UCSD-AML1 (cell line): ENCODE data around the gene DNAJB9.

Source experiments
- DNase-seq: peaks from one replicate; lab custom pipeline; 2025; ENCODE audit not compliant: unreplicated experiment; lab: John Stamatoyannopoulos, UW

DNAJB9 gene

DNA sequence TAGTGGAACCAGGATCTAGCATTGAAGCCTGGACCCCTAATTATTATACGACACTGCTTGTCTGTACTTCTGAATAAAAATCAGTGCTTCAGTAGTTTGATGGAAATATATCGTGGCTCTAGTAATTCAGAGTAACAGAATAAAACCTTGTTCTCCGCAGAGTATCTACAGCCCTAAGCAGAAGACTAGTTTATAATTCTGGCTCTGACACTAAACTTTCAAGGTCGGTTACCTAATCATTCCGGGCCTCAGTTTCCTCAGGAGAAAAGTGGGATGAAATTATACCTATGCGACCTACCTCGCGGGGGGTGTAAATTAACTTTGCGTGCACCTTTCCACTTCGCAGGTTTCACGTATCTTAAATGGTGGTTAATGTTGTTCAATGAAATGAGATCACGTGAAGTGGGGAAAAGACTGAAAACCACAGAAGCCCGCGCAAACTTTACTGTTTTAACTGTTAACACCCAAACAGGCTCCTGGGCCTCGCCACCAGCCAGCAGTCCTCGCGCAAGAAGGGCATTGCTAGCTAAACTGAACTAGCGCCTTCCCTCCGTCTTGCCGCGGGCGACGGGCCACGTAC is 783 bp upstream of the DNAJB9 start:
- DNase-seq = no peak

- peak; percentile 17 for DNase-seq
Measured at GRCh38 chr7:108570146-108570755, 577 bp downstream of the DNAJB9 start.

- DNase-seq = no peak
Measured at GRCh38 chr7:108572480-108572879, 2.8 kb downstream of the DNAJB9 start.

DNA sequence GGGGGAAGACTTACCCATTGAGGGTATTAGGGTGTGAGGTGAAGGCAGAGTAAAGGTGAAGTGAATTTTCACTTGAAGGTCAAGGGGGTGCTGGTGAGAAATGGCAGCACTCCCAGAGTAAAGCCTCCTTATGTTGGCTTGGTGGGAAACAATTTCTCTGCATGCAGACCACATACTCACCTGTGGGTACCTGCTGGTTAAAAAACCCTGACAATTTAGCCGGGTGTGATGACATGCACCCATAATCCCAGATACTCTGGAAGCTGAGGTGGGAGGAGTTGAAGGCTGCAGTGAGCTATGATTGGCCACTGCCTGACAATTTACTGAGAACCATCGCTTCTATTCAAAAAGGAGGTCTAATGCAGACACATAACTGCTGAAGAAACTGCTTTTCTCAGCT is 5.5 kb downstream of the DNAJB9 start:
- DNase-seq = no peak

DNA sequence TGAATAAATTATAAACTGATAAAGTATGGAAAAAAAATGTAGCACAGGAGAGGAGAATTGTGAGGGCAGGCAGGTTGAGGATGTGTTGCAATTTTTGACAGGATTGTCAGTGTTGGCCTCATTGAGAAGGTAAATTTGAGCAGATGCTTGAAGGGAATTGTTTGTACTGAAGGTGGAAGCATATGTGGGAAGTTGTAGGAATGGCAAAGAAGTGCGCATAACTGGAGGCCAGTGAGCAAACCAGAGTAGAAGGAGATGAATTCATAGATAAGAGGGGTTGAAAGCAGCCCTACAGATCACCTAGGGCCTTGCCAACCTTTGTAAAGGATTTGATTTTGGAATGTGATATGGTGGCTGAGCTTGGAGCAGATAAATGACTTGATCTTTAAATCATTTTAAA is 6.4 kb downstream of the DNAJB9 start:
- DNase-seq = no peak

DNA sequence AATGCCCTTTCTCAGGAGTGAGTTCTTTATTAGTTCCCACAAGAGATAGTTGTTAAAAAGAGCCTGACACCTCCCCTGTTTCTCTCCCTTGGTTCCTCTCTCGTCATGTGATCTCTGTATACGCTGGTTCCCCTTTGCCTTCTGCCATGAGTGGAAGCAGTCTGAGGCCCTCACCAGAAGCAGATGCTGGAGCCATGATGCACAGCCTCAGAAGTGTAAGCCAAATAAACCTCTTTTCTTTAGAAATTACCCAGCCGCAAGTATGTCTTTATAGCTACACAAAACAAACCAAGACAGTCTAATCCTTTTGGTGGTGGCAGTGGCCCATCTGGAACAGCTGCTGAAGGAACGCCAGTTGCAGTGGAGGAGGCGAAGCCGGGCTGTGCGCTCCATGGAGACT is 9.3 kb downstream of the DNAJB9 start:
- no peak for DNase-seq

GRCh38 chr7:108580298-108580697 is 10.6 kb downstream of the DNAJB9 start:
- no peak for DNase-seq

DNA sequence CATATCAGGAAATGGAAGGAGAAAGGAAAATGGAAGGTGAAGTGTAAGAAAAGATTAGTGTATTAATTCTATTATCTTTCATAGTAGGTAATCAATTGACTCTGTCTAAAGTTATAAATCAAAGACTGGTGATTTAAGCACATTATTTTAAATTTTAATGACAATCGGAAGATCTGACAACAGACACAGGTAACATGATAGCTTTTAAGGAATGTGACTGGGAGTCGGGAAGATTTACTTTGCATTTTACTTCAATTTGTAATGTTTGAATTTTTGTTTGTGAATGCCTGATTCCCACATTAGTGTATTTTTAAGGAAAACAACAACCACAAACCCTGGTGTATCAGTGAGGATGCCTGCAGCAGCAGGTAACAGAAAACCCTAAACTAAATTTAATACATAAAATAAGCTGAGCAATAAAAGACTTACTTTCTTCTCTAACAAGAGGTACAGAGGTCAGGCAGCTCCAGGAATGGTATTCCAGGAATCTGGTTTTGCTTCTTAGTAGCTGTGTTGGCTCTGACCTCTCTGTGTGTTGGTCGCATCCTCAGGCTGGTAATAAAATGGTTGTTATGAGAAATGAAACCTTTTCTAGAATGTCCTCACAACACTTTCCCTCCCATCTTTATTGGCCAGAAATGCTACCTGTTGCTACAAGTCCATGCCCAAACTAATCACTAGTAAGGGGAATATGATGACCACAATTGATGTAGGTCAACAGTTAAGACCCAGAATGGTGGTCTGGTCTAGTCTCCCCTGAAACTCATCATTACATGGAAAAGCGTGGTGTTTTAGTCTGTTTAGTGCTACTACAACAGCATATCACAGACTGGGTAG is 12.2 kb downstream of the DNAJB9 start:
- DNase-seq = no peak

DNA sequence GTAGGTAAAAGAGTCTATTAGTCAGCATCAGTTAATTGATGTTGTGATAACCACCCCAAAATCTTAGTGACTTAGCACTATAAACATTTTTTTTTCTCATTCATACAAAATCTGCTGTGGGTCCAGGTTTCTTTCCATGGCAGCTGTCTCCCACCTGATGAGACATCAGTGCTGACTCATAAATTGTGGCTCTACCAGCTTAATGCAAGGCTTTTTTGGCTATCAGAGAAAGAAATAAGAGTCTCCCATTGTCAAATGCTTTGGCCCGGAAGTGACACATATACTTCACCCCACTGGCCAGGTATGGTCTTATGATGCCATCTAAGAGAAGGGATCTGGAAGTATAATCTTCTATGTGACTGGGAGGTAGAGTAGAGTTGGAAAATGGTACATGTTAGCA is 14.5 kb downstream of the DNAJB9 start:
- no peak for DNase-seq

DNA sequence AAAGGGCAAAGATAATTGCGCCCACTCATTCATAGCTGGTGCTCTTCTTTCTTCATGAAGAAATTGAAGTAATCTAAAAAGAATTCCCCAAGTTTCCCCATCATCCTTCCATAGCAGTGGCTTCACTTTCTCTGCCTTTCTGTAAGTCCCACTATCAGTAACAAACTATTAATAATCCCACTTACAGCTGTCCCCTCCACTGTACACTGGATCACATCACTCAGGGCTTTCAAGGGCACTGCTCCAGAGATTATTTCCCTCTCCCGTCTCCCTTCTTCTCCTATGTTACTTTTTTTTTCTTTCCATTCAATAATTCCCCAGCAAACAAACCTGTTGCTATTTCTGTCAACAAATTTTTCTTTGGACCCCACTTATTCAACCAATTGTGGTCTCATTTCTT is 16.2 kb downstream of the DNAJB9 start:
- no peak for DNase-seq

DNA sequence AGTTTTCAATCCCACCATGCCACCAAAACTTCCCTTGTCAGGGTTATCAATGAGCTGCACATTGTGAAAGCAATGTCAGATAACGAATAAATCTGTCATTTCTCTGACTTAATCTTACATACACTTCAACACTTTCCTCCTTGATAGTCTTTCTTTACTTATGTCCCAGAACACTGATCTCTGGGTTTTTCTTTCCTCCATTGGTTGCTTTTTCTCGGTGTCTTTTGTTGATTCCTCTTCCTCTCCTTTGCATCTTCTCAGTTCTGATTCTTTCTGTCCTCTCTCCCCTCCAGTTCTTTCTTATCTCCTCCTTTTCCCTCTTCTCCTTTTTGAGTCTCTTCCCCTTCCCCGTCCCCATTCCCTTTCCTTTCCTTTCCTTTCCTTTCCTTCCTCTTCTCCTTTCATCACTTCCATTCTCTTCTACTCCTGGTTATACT is 16.6 kb downstream of the DNAJB9 start:
- DNase-seq = no peak

- no peak for DNase-seq
Measured at GRCh38 chr7:108589199-108589598, 19.5 kb downstream of the DNAJB9 start.

DNA sequence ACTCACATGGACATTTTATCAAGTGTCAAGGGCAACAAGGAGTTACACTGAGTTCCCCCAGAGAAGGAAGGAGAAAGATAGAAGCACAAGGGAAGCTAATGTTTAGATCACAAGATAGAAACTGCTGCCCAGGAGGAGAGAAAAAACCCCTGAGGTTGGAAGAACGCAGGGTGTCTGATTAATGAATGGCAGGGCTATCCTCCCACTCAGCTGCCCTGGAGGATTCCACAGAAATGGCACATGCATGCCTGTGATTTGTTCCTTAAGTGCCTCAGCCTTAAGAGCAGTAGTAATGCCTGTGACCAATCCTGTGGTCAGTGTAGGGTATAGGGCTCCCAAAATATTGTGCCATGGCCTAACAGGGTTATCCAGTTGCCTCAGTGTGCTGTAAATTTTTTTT is 20.2 kb downstream of the DNAJB9 start:
- no peak for DNase-seq

DNA sequence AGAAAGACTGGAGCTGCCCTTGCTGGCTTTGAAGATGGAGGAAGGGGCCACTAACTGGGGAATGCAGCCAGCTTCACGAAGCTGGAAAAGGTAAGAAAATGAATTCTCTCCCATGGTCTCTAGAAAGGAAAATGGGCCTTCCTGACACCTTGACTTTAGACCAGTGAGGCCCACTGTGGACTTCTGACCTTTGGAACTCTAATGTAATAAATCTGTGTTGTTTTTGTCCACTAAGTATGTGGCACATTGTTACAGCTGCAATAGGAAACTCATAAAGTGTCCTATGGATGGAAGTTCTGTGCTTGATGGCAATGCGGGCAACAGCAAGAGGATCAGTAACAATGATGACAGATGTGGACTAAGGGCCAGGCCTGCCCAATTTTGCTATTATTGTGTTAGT is 20.9 kb downstream of the DNAJB9 start:
- DNase-seq = no peak

DNA sequence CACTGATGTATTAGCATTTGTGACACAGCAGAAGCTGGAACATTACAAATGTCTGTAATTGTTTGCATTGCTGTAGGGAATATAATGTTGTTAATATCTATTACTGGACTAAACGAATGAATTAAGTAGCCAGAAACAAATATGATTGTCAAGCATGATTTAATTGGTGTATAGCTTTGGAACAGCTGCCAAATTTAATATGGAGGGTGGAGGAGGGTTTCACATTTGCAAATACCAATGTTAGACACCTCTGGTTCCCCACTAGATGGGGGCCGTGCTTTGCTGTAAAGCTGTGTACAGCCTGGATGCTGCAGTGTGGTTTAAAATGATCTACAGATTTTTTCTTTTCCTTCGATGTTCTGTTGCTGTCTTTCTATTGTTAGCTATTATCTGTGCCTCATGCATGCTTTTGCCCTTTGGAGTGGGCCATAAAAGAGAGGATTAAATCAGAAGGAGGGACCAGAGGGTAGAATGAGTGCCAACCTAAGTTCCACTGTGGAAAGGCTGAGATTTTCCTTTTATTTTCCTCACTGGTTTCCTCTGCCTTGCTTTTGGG is 23.1 kb downstream of the DNAJB9 start:
- DNase-seq = no peak

- DNase-seq = no peak
Measured at GRCh38 chr7:108596560-108596959, 26.9 kb downstream of the DNAJB9 start.

DNA sequence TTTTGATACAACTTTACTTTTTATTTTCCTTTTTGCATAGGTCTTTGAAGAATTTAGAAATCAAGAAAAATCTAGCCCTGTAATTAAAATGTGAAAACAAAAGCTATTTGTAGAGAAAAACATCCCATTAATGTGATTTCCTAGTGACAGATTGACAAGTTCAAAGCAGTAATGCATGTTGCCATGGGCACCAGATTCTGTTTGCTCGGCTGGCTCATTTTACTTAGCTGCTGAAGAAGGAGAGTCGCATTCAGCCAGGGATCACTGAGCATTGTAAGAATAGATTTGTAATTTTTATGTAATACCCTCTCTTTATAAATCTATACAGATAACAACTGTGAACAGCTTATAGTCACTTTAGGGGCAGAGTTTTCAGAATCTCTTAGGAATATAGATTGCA is 28.5 kb downstream of the DNAJB9 start:
- DNase-seq = no peak

GRCh38 chr7:108598914-108599580 is 29.4 kb downstream of the DNAJB9 start:
- DNase-seq = no peak

- no peak for DNase-seq
Measured at GRCh38 chr7:108600399-108600798, 30.7 kb downstream of the DNAJB9 start.

- DNase-seq = no peak
Measured at GRCh38 chr7:108603656-108604306, 34.1 kb downstream of the DNAJB9 start.
